GM04504 (cell line): Measurements from ENCODE around the gene SERPINA3.
"Not testable (repeated sequence)": the region's sequence is repeated elsewhere in the genome, so short reads cannot be mapped to it uniquely, and the experiment has no call there.

Source experiments
- DNase-seq: peaks from one replicate; pipeline ENCODE4 v3.0.0-alpha.2; 2012; ENCODE audit warnings: low read depth

Gene SERPINA3

DNA sequence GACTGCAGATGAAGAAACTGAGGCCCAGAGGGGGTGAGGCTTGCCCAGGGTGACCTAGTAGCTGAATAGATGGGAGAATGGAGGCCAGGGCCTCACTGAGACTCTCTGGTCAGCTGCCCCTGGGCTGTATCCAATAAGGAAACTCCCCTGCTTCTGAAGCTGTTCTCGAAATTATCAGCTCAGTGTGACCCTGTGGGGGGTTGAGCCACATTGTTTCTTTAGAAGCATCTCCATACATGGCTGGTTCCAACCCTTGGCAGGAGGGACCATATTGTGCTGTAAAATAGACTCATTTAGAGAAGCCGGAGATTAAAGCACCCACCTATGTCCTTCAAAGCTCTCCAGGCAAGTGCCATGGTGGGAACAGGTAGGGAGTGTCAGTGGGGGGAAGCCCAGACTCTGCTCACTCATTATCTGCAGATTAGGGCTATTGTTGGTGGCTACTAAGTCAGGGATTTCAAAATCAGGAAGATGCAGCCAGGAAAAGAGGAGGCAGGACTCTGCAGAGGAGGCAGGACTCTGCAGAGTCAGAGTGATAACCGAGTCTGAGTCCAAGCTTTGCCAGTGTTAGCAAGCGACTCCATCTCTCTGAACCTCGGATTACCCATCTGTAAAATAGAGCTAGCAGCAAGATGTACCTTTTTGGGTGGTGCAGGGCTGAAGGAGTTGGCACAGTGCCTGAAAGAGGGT is 27.5 kb upstream of the SERPINA3 start:
- no peak for DNase-seq

DNA sequence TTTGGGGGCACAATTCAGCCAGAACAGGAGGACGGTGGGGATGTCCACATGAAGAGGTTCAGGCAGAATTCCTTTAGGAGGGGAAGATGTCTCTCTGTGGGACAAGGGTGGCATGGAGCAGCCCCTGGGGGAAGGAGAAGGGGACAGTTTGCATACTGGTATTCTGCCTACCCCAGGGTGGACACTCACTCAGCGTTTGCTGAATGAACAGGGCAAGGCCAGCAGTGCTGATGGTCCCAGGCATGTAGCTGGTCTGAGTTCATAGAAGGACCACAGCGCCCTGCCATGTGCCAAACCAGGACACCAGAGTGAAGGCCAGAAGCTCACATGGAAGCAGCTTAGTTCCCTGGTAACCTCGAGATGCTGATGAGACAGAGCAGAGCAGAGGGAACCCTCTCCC is 25.6 kb upstream of the SERPINA3 start:
- no peak for DNase-seq

DNA sequence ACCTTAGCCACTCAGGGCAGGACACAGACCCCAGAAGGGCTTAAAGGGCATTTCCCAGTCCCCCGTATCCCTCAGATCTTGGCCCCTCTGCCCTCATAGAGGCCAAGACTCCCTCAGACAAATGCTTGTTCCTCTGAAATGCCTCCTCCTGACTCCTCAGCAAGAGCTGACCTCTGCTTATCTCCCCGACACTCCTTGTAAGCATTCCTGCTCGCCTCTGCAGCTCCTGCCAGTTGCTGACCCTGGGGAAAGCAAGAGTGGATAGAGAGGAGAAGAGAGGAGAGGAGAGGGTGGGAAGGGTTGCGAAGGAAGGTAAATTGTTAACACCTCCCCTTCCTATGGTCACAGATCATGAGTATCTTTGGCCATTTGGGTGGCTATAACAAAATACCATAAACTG is 23.9 kb upstream of the SERPINA3 start:
- no peak for DNase-seq

DNA sequence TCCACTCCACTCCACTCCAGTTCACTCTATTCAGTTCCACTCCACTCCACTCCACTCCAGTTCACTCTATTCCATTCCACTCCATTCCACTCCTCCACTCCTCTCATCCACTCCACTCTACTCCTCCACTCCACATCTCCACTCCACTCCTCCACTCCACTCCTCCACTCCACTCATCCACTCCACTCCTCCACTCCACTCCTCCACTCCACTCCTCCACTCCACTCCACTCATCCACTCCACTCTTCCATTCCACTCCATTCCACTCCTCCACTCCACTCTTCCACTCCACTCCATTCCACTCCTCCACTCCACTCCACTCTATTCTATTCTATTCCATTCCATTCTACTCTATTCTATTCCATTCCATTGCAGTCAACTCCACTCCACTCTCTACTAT is 21.1 kb upstream of the SERPINA3 start:
- no peak for DNase-seq

DNA sequence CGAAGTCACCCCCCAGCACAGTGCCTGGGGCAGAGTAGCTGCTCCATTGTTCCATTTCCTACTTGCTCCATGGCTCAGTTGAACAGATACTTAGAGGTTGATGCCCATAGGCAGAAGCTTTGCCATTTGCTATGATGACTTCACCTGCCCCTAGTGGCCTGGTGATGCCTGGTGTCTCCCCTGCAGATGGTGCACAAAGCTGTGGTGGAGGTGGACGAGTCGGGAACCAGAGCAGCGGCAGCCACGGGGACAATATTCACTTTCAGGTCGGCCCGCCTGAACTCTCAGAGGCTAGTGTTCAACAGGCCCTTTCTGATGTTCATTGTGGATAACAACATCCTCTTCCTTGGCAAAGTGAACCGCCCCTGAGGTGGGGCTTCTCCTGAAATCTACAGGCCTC is 20.3 kb upstream of the SERPINA3 start:
- DNase-seq = no peak

DNA sequence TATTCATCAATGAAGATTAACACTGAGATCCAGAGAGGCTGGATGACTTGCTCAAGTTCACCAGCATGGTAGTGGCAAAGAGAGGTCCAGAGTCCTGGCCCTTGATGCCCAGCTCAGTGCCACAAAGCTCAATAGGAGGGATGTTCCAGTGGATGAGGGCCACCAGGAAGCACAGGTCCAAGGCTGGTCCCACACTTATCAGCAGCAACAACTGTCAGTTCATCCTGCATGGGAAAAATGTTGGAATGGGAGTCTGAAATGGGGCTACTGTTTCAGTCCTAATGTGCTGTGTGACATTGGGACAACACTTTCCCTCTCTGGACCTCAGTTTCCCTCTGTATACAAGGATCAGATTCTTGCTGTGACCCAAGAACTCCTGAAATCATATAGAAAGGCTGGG is 19.7 kb upstream of the SERPINA3 start:
- DNase-seq = no peak

DNA sequence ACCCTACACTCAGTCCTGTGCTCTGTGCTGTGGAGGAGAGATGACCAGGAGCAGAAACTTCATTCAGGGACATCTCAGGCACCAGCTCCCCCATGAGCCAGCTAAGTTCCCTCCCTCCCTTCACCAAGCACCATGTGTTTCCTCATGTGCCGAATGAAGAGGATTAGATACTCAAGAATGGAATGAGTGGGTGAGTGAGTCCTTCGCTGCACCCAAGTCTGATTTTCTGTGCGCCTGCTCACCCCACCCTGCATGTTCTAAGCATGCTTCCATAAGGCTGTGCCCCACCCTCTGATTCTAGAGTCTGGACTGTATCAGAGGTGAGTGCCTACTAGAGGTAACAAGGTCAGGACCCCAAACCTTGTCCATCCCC is 18.8 kb upstream of the SERPINA3 start:
- DNase-seq = no peak

DNA sequence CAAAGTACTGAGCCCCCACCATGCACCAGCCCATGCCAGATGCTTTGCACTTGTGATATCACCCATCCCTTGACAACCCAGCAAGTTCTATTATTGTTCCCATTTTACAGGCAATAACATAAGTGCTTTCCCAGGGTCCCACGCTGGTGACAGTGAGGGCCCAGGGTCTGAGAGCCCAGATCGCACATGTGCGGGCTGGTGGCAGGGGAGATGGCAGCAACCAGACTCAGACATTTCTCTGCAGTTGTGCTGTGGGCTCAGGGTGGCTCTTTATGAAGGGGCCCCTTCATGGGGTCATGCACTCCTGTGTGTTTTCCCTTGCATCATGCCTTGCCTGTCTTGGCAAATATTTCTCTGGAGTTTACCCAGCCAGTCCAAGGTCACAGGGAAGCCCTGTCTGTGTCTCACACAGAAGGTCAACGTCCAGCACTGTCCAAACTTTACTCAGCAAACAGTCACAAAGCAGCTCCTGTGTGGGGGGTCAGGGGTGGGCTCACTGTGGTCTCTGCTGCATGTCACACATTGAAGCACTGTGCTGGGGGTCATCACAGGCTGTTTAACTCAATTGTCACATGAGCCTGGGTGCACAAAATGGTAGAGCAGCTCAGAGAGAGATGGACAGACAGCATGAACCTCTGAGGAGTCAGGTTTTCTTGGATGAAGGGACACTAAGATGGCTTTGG is 18.3 kb upstream of the SERPINA3 start:
- DNase-seq = no peak

DNA sequence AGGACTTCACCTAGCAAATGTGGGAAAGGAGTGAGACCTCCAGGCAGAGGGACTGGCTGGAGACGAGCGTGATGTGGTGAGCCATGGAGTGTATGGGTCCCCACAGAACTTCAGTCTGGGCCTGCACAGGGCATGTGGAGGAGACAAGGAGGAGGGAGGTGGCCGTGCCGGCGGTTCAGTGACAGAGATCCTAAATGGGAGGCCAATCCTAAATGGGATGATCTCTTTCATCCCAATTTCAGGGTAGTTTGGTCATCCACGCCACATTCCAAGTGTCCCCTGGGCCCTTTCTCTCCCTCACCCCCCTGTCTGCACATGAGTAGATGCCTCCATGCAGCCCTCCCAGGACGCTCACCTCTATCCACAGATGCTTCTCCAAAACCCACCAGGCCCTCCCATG is 17.8 kb upstream of the SERPINA3 start:
- DNase-seq = no peak

DNA sequence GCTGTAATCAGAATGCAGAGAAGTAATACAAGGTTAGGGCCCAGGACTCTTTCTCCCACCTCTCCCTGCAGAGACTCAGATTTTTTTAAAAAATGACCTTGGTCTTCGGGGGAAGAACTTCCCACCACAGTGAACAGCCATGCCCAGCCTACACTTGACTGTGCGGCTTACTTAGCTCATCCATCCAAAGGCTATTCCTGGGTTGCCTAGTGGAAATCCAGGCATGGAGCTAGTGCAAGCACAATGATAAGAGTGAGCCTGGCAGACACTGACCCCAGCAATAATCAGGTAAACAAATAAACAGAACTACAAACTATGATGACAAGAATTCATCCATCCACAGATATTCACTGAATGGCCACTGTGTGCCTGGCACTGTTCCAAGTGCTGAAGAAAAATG is 16.3 kb upstream of the SERPINA3 start:
- DNase-seq = no peak

DNA sequence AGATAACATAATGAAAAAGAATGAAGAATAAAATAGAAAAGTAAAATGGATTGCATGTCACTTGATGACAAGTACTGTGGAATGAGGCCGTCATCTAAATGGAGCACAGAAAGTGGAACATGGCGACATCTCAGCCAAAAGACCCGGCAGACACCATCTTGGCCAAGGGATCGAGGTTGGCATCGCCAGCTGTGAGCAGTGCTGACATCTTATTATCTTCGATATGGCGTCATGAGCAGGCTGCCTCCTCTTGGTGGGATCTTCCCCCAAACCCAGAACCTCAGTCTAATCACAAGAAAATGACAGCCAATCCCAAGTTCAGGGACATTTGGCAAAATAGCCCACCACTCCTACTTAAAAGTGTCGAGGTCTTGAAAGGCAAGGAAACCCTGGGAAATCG is 15.8 kb upstream of the SERPINA3 start:
- no peak for DNase-seq

DNA sequence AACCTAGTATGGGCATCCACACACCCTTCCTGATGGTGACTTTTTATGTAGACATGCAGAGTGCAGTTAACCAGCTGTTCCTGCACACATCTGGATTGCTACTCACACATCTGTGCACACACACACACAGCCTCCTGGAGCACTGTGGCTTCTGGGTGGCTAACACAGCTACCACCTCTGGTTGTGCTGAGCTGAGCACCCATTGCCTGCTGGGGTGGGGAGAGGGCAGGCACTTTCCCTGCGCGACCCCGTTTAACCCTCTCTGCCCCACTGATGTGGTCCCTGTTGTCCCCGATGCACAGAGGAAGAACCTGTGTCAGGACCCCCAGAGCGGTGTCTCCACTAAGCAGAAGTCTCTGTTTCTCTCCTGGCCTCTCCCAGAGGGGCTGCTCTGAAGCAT is 14.4 kb upstream of the SERPINA3 start:
- no peak for DNase-seq

DNA sequence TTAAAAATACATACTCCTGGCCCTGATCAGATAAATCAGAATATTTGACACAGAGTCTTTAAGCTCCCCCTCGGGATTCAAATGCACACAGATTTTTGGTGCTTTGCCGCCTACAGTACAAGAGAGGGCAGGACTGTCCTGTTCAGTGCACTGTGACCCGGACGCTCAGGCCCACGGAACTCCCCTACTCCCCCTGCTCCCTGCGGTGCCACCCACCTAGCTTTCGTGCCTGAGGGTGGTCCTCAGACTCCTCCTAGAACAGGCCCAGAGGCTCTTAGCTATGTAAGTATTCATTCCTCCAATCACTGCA is 13.7 kb upstream of the SERPINA3 start:
- DNase-seq = no peak

DNA sequence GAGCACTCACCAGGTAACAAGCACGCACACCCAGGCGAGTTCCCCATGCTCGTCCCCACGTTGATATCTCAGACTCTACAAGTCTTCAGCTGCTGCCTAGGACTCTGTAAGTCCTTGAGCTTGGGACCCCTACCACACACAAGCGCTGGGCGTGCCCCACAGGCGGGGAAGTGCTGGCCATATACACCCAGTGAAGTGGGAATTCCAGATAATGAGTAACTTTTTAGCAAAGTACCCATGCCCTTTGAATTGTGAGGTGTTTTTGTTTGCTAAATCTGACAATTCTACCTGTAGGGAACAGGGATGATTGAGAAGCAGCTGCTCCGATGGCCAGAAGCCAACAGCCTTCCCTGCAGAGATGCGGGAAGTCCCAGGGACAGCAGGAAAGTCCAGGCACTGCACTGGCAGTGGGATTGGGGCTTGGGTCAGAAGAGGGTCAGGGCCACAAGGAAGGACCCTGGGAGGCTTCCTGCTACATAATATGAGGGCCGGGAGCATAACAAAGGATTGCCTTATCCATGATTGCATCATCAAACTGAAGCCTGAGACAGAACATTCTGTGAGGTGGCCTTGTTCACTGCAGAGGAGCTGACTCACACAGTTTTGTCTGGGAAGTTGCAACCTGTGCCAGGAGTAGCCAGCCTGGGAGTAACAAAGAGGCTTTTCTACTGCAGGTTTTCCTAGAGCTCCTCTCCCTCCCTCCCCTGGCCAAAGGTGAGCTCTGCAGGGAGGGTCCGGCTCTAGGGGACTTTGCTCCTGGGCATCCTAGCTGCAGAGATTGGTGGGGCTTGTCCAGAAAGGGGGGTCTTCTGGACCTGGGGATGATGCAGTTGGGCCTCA is 13.2 kb upstream of the SERPINA3 start:
- peak; percentile 87 for DNase-seq

DNA sequence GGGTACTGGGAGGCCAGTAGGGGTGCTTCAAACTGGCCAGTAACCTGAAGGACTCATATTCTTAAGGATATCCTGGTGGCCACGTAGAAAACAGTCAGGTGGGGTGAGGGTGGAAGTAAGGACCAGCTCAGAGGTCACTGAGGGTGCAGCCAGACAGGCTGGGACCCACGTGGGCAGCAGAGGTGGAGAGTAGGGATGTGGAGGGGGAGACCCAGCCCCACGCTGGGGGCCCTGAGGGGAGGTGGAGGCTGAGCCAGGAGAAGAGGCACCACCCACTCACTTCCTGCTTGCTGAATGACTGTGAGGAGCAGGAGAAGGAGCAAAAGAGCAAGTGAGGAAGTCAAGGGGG is 12.6 kb upstream of the SERPINA3 start:
- DNase-seq = no peak

DNA sequence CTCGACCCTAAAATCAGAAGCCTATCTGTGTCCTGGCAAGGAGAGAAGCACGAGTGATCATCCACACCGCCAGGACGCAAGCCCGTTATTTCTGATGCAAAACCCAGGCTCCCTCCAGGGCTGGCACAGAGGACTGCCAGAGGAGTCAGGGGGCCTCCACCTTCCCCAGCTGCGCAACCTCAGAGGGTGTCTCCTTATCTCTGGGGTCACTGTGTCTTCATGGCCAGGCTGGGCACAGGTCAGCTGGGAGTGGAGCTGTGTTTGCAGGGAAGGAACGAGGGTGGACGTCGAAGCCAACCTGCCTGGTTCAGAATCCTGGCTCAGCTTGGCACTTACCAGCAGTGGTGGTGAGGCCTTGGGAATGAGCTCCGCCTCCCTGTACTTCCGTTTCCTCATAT is 12.0 kb upstream of the SERPINA3 start:
- no peak for DNase-seq

DNA sequence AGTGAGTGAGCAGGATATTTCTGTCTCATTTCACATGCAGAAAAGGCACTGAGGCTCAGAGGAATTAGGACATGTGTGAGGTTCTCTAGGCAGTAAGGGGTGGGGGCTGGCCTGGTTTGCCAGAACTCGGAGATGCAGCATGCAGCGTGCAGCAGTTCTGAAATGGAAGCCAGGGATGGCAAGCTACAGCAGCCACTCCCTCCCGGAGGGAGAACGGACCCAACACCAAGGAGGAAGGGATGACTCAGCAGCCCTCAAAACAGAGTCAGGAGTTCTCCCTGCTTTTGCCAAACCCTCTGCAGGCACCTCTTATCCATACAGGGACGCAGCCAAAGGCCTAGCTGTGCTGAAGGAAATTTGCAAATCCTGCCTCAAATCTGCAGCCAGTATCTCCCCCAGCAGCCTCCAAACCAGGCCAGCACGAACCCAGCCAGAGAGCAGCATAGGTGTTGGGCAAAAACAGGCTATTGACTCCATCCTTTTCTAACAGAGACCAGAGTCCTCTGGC is 10.3 kb upstream of the SERPINA3 start:
- DNase-seq = peak; percentile 78

DNA sequence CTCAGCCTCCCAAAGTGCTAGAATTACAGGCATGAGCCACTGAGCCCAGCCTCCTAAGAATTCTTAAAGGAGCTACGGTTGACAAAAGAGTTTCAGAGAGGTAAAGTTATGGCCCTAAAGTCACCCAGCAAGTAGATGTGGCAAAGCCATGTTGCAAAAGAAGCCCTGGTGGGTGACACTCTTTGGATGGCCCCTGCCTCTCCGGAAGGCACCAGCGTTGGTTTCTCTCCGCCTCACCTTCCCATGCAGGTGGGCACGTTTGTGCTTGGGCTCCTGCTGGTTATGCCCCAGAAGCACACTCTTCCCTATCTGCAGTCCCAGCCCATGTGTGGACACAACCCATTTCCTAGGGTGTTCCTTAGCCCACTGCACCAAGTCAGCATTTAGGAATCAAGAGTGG is 9.5 kb upstream of the SERPINA3 start:
- DNase-seq = no peak

DNA sequence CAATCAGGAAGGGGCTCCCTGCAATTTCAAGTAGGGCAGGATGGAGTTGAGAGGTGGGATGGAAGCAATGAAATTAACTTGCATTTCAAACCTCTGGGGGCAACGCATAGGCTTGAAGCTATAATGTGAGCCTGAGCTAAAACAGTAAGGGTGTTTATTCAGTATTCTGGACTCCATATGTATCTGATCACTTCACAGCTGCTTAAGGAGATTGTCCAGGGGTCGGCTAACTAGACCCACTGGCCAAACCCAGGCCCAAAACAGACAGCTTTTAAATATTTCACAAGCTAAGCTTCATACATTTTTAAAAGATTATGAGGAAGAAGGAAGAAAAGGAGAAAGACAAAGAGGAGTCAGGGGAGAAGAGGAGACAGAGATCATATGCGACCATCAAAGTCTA is 6.8 kb upstream of the SERPINA3 start:
- DNase-seq = no peak

DNA sequence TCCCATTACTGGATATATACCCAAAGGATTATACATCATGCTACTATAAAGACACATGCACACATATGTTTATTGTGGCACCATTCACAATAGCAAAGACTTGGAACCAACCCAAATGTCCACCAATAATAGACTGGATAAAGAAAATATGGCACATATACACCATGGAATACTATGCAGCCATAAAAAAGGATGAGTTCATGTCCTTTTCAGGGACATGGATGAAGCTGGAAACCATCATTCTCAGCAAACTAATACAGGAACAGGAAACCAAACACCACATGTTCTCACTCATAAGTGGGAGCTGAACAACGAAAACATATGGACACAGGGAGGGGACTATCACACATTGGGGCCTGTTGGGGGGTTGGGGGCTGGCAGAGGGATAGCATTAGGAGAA is 3.2 kb upstream of the SERPINA3 start:
- not testable (repeated sequence) for DNase-seq

DNA sequence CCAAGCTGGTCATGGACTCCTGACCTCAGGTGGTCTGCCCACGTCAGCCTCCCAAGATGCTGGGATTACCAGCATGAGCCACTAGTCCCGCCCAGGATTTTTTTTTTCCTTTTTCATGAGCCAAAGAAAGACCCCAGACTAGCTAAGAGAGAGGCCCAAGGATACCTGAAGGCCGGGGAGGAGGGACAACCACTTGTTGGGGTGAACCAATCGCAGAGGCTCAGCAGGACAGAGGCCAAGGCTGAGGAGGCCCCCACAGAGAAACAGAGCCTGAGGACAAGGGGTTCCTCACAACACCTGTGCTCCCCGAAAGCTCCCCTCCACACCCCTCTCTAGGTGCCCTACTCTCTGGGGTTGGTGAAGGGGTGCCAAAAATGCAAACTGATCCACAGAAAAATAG is 1.0 kb upstream of the SERPINA3 start:
- no peak for DNase-seq

DNA sequence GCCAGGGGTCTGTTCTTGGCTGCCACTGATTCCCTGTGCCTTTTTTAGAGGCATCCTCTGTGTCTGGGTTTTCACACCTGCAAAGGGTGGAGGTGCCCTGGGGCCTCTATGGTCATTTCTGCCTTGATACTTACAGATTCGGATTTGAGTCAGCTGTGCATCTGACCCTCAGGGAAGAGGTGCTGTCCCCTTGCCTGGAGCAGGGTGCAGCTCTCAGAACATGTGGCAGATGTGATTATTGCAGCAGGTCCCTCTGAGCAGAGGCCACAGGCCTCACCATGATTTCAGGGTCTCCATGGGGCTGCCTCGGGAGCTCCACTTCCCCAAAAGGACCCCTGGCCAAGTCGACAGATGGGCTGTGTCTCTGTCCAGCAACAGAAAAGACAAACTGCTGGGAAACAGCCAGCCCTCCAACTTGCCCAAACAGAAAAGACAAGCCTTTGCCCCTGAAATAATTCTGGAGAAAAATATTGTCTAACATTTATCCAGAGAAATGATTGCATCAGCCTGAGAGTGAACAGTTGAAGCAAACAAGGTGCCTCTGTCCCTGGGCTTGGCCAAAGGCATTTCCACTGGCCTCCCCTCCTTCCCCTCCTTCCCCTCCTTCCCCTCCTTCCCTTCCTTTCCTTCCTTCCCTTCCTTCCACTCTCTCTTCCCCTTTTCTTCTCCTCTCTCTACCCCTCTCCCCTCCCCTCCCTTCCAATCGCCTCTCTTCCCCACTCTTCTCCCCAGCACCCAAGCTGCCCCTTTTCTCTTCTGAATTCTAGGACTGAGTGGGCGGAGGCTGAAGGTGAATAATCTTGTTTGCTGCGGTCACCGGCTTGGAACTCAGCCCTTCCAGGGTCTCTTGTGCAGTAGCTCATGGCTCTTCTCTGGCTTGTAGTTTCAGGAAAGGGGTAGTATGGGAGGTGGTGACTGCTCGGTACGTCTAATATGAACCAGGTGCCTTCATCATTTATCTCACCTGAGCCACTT is 676 bp downstream of the SERPINA3 start:
- DNase-seq = no peak
